ENCODE data around the gene UNC13C.

- TF ChIP-seq CTCF (IDR thresholded peaks at IDR 0.05; ENCODE audit: extremely low read depth in 1 of 2, insufficient read depth in 1 of 2, low read depth in 1 of 2, low read length in 2 of 2) (no peak), POLR2AphosphoS5 (IDR thresholded peaks at IDR 0.05; ENCODE audit: insufficient read depth, low read depth, low read length) (no peak), POLR2A (IDR thresholded peaks at IDR 0.05; ENCODE audit: low read depth, low read length) (no peak), EZH2 (IDR thresholded peaks at IDR 0.05; ENCODE audit: borderline replicate concordance, low read depth, low read length, severe bottlenecking) (no peak), MYC (IDR thresholded peaks at IDR 0.05; ENCODE audit: low read depth, low read length) (no peak), JUN (IDR thresholded peaks at IDR 0.05; ENCODE audit: borderline replicate concordance, insufficient read depth, insufficient read length, low read depth) (no peak), FOS (IDR thresholded peaks at IDR 0.05; ENCODE audit: borderline replicate concordance, insufficient read depth, low read length) (no peak)
These were observed 588.4 kb downstream of the UNC13C start for GRCh38 chr15:54566654-54567053.

Measured in endothelial cell of umbilical vein (primary cell).